Adrenal gland (tissue), 5 donors: Measurements from ENCODE around the gene CNTNAP2.

Experiments
- CTCF ChIP-seq, 6 experiments: fragments of 450-650 bp in 4 of 6; fragments of 200-600 bp in 2 of 6; sonication (generic) in 1 of 6; IDR thresholded peaks; 1 replicate in 5 of 6; 2 replicates in 1 of 6; pipeline versions ENCODE4 v1.5.1 to v1.8.0; 2016 to 2021; ENCODE audit warnings: antibody characterized with exemption in 6 of 6, mild to moderate bottlenecking in 2 of 6, moderate library complexity in 1 of 6
- POLR2A ChIP-seq, 2 donors: fragments of 450-650 bp; IDR thresholded peaks; one replicate each; pipeline ENCODE4 v1.6.1; 2017; ENCODE audit warnings: antibody characterized with exemption in 2 of 2, mild to moderate bottlenecking in 2 of 2, moderate library complexity in 1 of 2
- donor health status: DM: no; HTN: no; CAD: no.

GRCh38 chr7:147721962-147722830 is 1605.6 kb downstream of the CNTNAP2 start:
- TF ChIP-seq CTCF (IDR thresholded peaks at IDR 0.05), result no peak
- no peak for TF ChIP-seq POLR2A (IDR thresholded peaks at IDR 0.05)
